Upper lobe of right lung (tissue), 1 donor: ENCODE measurements around the gene TMA7B. TPM values are rescaled to one million over a fixed set of nuclear protein-coding genes. Genes with fewer than 3 reads are reported as not detected.
A peak's percentile ranks its signal among the peaks of the same experiment; 100 is the strongest.

Source experiments
- ATAC-seq: fragments of 200-7000 bp; cut with Tn5 transposase; one replicate; pipeline ENCODE4 v1.9.1; 2020; ENCODE audit warnings: mild to moderate bottlenecking, moderate library complexity
- DNase-seq: peaks from one replicate; pipeline ENCODE4 v3.0.0-alpha.2; 2020
- H3K27ac ChIP-seq: fragments of 200-600 bp; one replicate; pipeline ENCODE4 v1.8.0; 2022
- H3K27me3 ChIP-seq: fragments of 200-600 bp; one replicate; pipeline ENCODE4 v1.8.0; 2022; ENCODE audit warnings: mild to moderate bottlenecking
- H3K36me3 ChIP-seq: fragments of 200-600 bp; one replicate; pipeline ENCODE4 v1.8.0; 2022
- H3K4me1 ChIP-seq: fragments of 200-600 bp; one replicate; pipeline ENCODE4 v1.8.0; 2022
- H3K4me3 ChIP-seq: fragments of 200-600 bp; one replicate; pipeline ENCODE4 v1.8.0; 2022; ENCODE audit warnings: mild to moderate bottlenecking
- H3K9me3 ChIP-seq: fragments of 200-600 bp; one replicate; pipeline ENCODE4 v1.8.0; 2022
- intact Hi-C: fragments of 100-400 bp; cut with DNase I; formaldehyde crosslinking; loops from one replicate; pipeline ENCODE4 v1.11.0; 2022
- total RNA-seq: library from RNA; stranded (reverse); fragmentation: NEBNext Ultra II Directional; extraction: Animal tissue kit (Norgen Biotek cat#: 25700); gene quantifications from one replicate; pipeline ENCODE4 v1.2.1, GENCODE V29; 2021
- TF ChIP-seq, protein P1 (sequence below): fragments of 200-600 bp; IDR thresholded peaks from one replicate; pipeline ENCODE4 v1.8.0; 2022; ENCODE audit warnings: antibody characterized with exemption
- donor health status: DM: no; HTN: yes; CAD: no; lungs with severe emphysema.

The TMA7B gene
- total RNA-seq, 1 donor from 2014 or later, result 0.69 TPM

DNA sequence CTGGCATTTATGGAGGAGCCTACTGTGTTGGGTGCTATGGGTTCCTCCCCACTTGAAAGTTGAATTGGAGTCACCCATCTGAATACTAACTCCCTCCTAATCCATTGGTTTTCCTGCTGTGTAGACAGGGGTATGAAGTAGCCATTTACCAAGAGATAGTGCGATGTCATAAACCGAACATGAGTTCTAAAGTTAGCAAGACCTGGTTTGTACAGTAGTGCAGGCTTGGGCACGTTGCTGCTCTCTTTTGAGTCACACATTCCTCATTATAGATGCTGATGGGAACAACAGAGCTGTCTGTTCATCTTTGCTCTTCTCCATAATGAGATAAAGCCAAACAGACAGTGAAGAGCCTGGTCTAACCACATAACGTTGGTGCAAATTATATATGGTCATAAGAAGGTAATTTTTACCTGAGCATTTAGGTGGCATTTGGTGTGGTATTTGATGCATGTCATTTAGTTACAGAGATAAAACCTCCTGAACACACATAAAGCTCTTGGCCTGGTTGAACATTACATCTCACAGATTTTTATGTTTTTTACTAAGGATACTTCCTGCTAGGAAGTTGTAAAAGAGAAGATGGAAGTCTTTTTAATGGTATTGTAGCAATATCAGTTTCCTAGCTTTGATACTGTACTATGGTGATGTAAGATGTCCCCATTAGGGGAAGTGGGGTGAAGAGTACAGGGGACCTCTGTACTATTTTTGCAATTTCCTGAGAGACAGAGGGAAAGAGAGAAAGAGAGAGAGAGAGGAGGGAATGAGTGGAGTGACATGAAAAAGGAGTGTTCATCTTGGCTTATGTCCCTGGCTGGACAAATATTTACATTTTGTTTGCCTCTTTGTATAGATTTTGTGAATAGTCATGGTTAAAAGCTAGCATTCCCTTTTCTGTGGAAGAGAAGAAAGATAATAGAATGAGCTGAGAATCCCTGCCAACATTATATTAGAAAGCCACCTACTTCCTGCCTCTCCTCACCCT, 31.4 kb upstream of the TMA7B start:
- H3K36me3 ChIP-seq, result no peaks in the 10 kb centered on the region
- H3K4me1 ChIP-seq, result peaks cover 6% of the 10 kb centered on the region
- TF ChIP-seq, protein P1, sequence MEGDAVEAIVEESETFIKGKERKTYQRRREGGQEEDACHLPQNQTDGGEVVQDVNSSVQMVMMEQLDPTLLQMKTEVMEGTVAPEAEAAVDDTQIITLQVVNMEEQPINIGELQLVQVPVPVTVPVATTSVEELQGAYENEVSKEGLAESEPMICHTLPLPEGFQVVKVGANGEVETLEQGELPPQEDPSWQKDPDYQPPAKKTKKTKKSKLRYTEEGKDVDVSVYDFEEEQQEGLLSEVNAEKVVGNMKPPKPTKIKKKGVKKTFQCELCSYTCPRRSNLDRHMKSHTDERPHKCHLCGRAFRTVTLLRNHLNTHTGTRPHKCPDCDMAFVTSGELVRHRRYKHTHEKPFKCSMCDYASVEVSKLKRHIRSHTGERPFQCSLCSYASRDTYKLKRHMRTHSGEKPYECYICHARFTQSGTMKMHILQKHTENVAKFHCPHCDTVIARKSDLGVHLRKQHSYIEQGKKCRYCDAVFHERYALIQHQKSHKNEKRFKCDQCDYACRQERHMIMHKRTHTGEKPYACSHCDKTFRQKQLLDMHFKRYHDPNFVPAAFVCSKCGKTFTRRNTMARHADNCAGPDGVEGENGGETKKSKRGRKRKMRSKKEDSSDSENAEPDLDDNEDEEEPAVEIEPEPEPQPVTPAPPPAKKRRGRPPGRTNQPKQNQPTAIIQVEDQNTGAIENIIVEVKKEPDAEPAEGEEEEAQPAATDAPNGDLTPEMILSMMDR, result no peak
- ATAC-seq, result peak; percentile 70
- peaks cover 54% of the 10 kb centered on the region for H3K27me3 ChIP-seq
- intact Hi-C loops, result no loop called here
- no peak for DNase-seq
- H3K9me3 ChIP-seq, result no peaks in the 10 kb centered on the region
- no peak overlapping the region for H3K4me3 ChIP-seq
- H3K27ac ChIP-seq, result no peak overlapping the region

DNA sequence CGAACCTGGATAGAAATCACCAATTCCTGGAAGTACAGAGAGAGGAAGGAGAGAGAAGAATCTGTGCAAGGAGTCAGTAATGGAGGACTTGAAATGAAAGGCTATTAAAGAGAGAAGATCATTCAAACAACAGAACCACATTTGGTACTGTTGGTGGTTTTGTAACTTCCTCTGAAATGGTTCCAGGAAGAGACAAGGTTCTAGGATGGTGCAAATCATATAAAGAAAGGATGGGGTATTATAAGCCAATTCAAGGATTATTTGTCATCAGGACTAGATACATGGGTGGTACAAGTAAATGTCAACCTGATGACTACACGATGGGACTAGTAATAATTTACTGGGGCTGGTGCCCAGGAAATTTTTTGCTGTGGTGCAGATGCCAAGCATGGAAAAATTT, 28.9 kb upstream of the TMA7B start:
- no peaks in the 10 kb centered on the region for H3K9me3 ChIP-seq
- intact Hi-C loops, result no loop called here
- TF ChIP-seq, protein P1, result no peak
- H3K27me3 ChIP-seq, result peaks cover 41% of the 10 kb centered on the region
- H3K4me1 ChIP-seq, result no peaks in the 10 kb centered on the region
- no peak overlapping the region for H3K27ac ChIP-seq
- DNase-seq (no peak), ATAC-seq (no peak)
- no peaks in the 10 kb centered on the region for H3K36me3 ChIP-seq
- no peak overlapping the region for H3K4me3 ChIP-seq

DNA sequence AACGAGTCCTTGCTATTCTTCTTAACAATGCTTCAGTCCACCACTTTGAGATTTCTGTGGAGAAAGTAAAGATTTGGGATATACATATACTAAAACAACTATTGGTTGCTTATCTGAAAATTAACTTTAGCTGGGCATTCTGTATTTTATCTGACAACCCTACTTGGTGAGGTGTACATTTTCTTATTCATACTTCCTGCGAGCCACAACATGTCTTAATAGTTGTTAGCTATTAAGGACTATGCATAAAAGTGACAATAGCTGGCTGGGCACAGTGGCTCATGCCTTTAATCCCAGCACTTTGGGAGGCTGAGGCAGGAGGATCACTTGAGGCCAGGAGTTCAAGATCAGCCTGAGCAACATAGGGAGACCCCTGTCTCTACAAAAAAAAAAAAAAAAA, 28.0 kb upstream of the TMA7B start:
- Histone ChIP-seq H3K4me3 (no peak overlapping the region), H3K27me3 (peaks cover 42% of the 10 kb centered on the region), H3K27ac (no peak overlapping the region), H3K36me3 (no peaks in the 10 kb centered on the region), H3K4me1 (no peaks in the 10 kb centered on the region), H3K9me3 (no peaks in the 10 kb centered on the region)
- DNase-seq, result no peak
- TF ChIP-seq, protein P1, result no peak
- ATAC-seq, result no peak
- intact Hi-C loops, result no loop called here

DNA sequence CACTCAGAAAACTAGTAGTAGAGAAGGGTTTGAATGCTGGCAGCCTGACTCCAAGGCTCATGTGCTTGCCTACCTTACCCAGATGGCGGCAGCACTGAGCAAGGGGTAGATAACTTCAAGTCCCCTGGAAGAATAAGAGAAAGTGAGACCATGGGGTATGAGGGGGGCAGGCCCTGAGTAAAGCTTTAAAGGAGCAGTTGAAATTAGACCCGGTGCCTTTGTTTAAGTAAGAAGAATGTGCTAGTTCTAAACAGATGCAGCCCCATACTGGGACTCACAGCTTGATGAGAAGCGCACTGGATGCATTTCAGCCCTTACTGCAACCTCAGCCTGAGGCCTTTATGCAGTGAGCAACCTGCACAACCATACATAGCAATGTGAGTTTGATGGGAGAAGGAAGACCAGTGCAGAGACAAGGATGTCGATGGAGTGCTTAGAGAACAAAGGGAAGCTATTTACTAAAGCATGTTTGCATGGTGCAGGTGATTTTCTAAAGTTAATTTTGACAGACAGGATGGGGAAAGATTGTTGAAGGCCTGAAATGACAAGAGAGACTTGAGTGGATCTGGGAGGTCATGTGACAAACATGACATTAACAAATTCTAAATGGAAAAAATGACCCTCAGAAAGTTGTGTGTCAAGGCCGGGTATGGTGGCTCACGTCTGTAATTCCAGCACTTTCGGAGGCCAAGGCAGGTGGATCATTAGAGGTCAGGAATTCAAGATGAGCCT, 27.1 kb upstream of the TMA7B start:
- Histone ChIP-seq H3K4me1 (no peaks in the 10 kb centered on the region), H3K4me3 (no peak overlapping the region), H3K36me3 (no peaks in the 10 kb centered on the region), H3K9me3 (no peaks in the 10 kb centered on the region), H3K27me3 (peaks cover 51% of the 10 kb centered on the region), H3K27ac (no peak overlapping the region)
- DNase-seq (no peak), ATAC-seq (peak; percentile 65)
- TF ChIP-seq, protein P1, result peak; percentile 56
- intact Hi-C loops, result no loop called here

DNA sequence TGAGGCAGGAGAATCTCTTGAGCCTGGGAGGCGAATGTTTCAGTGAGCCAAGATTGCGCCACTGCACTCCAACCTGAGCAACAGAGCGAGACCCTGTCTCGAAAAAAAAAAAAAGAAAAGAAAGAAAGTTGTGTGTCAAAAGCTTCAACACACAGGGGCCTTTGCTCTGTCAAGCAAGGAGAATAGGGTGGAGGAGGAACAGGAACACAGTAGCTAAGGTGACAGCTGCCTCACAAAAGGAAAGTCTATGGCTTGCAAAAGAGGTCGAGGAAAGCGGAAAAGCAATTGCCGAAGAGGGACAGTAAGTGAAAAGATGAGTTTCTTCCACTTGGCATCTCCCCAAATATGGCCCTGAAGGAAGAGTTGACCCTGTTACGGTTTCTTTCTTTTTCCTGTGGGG, 26.5 kb upstream of the TMA7B start:
- H3K4me1 ChIP-seq, result no peaks in the 10 kb centered on the region
- H3K36me3 ChIP-seq, result no peaks in the 10 kb centered on the region
- intact Hi-C loops, result no loop called here
- H3K27me3 ChIP-seq, result peaks cover 56% of the 10 kb centered on the region
- no peak overlapping the region for H3K4me3 ChIP-seq
- no peak overlapping the region for H3K27ac ChIP-seq
- TF ChIP-seq, protein P1, result no peak
- no peak for DNase-seq
- no peak for ATAC-seq
- no peaks in the 10 kb centered on the region for H3K9me3 ChIP-seq
